IMR-90 (cell line): ENCODE results near the gene CIT. TPM values are rescaled to one million over a fixed set of nuclear protein-coding genes. Genes with fewer than 3 reads are reported as not detected.
"Not testable (repeated sequence)": the region's sequence is repeated elsewhere in the genome, so short reads cannot be mapped to it uniquely, and the experiment has no call there.

Experiments used
- ATAC-seq: fragments of 200-7000 bp; cut with Tn5 transposase; 2 replicates; pipeline ENCODE4 v1.9.1; 2020; ENCODE audit warnings: low read depth, mild to moderate bottlenecking, moderate library complexity
- BruUV-seq: library from RNA; stranded (reverse); fragments of 400-500 nt; replicated peaks from 2 replicates; lab custom pipeline; 2021; lab: Mats Ljungman, UMichigan
- CTCF ChIA-PET: fragments of 300-600 bp; formaldehyde crosslinking; extraction: SDS; loops from one replicate; lab custom pipeline; 2021; ENCODE audit warnings: antibody characterized with exemption; lab: Yijun Ruan, JAX
- POLR2A ChIA-PET: fragments of 300-600 bp; sonication (Branson Sonifier 250); formaldehyde crosslinking; loops from one replicate; lab custom pipeline; 2022; ENCODE audit warnings: antibody characterized with exemption; ENCODE audit not compliant: unreplicated experiment; lab: Charles Lee
- DNase-seq: peaks from one replicate; pipeline ENCODE4 v3.0.0; 2013
- H2AFZ ChIP-seq: replicated peaks from 2 replicates; pipeline ENCODE3; 2013; ENCODE audit warnings: low read length, mild to moderate bottlenecking; ENCODE audit not compliant: poor library complexity
- H2AK5ac ChIP-seq: 2 replicates; pipeline ENCODE4 v1.6.1; 2013; ENCODE audit warnings: low read depth, low read length, inconsistent platforms
- H2AK9ac ChIP-seq: replicated peaks from 2 replicates; pipeline ENCODE3; 2013; ENCODE audit warnings: mild to moderate bottlenecking, low read depth, low read length, moderate library complexity; ENCODE audit not compliant: poor library complexity
- H2BK120ac ChIP-seq: 2 replicates; pipeline ENCODE4 v1.6.1; 2013; ENCODE audit warnings: low read depth, low read length, inconsistent platforms
- H2BK15ac ChIP-seq: 3 replicates; pipeline ENCODE4 v1.6.1; 2013; ENCODE audit warnings: low read depth, low read length, inconsistent platforms
- H2BK20ac ChIP-seq: 2 replicates; pipeline ENCODE4 v1.6.1; 2013; ENCODE audit warnings: low read depth, mild to moderate bottlenecking, inconsistent platforms, low read length, moderate library complexity
- H2BK5ac ChIP-seq: 2 replicates; pipeline ENCODE4 v1.6.1; 2013; ENCODE audit warnings: mild to moderate bottlenecking, low read depth, low read length, inconsistent platforms; ENCODE audit not compliant: poor library complexity, severe bottlenecking
- H3K14ac ChIP-seq: replicated peaks from 2 replicates; pipeline ENCODE4 v1.6.1; 2013; ENCODE audit warnings: low read depth, low read length, inconsistent platforms
- H3K18ac ChIP-seq: 2 replicates; pipeline ENCODE4 v1.6.1; 2013; ENCODE audit warnings: low read depth, low read length, control low read depth
- H3K23ac ChIP-seq: 2 replicates; pipeline ENCODE4 v1.6.1; 2013; ENCODE audit warnings: low read depth, low read length, inconsistent platforms
- H3K27ac ChIP-seq: 2 replicates; pipeline ENCODE4 v1.5.1; 2013; ENCODE audit warnings: mild to moderate bottlenecking, control low read depth, low read length; ENCODE audit not compliant: insufficient read depth
- H3K27me3 ChIP-seq: 2 replicates; pipeline ENCODE4 v1.6.1; 2013; ENCODE audit warnings: low read length; ENCODE audit not compliant: control insufficient read depth, insufficient read depth
- H3K36me3 ChIP-seq: 2 replicates; pipeline ENCODE4 v1.6.1; 2013; ENCODE audit warnings: low read length, mixed read lengths; ENCODE audit not compliant: control insufficient read depth, insufficient read depth
- H3K4ac ChIP-seq: 2 replicates; pipeline ENCODE4 v1.6.1; 2013; ENCODE audit warnings: low read depth, low read length, inconsistent platforms
- H3K4me1 ChIP-seq: 2 replicates; pipeline ENCODE4 v1.6.1; 2013; ENCODE audit warnings: low read length, mixed read lengths; ENCODE audit not compliant: control insufficient read depth, insufficient read depth
- H3K4me2 ChIP-seq: 2 replicates; pipeline ENCODE4 v1.6.1; 2013; ENCODE audit warnings: low read depth, mild to moderate bottlenecking, control low read depth, low read length, moderate library complexity
- H3K4me3 ChIP-seq: 2 replicates; pipeline ENCODE4 v1.5.1; 2013; ENCODE audit warnings: low read depth, mild to moderate bottlenecking, control low read depth, low read length, moderate library complexity; ENCODE audit not compliant: insufficient read depth
- H3K56ac ChIP-seq: 2 replicates; pipeline ENCODE4 v1.6.1; 2013; ENCODE audit warnings: low read length, inconsistent platforms; ENCODE audit not compliant: insufficient read depth; ENCODE audit errors: extremely low read depth
- H3K79me1 ChIP-seq, 2 experiments: 2 replicates each; pipeline ENCODE4 v1.6.1; 2013; ENCODE audit warnings: low read length in 2 of 2, inconsistent platforms in 1 of 2, low read depth in 1 of 2
- H3K9ac ChIP-seq: 2 replicates; pipeline ENCODE4 v1.6.1; 2013; ENCODE audit warnings: low read depth, low read length, control low read depth
- H3K9me1 ChIP-seq: 2 replicates; pipeline ENCODE4 v1.6.1; 2013; ENCODE audit warnings: low read length, inconsistent platforms; ENCODE audit not compliant: insufficient read depth
- H3K9me3 ChIP-seq: 2 replicates; pipeline ENCODE4 v1.6.1; 2013; ENCODE audit warnings: low read length; ENCODE audit not compliant: control insufficient read depth, insufficient read depth
- H4K20me1 ChIP-seq: 2 replicates; pipeline ENCODE4 v1.6.1; 2013; ENCODE audit warnings: low read length, inconsistent platforms; ENCODE audit not compliant: insufficient read depth
- H4K5ac ChIP-seq: 2 replicates; pipeline ENCODE4 v1.6.1; 2013; ENCODE audit warnings: mild to moderate bottlenecking, low read depth, low read length, control low read depth
- H4K8ac ChIP-seq, 2 experiments: 2 replicates each; pipeline ENCODE4 v1.6.1; 2013; ENCODE audit warnings: low read depth in 2 of 2, low read length in 2 of 2, control low read depth in 1 of 2, inconsistent platforms in 1 of 2
- H4K91ac ChIP-seq: 2 replicates; pipeline ENCODE4 v1.6.1; 2013; ENCODE audit warnings: low read depth, low read length, inconsistent platforms; ENCODE audit not compliant: insufficient read depth
- WGBS, 2 experiments: methylation state at CpG; one replicate each; pipeline versions ENCODE4 v1.1.5 to v1.1.7; 2013; ENCODE audit warnings: missing lambda C conversion rate in 2 of 2; ENCODE audit not compliant: insufficient read length in 1 of 2; ENCODE audit errors: extremely low coverage in 2 of 2; 5-methylcytosine and 5-hydroxymethylcytosine counted together
- dilution Hi-C: fragments of 300-500 bp; cut with HindIII; formaldehyde crosslinking; loops from one replicate; pipeline ENCODE4 v1.14.3; 2018; ENCODE audit warnings: low sequenced_read_pairs; ENCODE audit not compliant: unreplicated experiment
- in situ Hi-C: fragments of 300-500 bp; cut with MboI; formaldehyde crosslinking; loops from 3 replicates; pipeline ENCODE4 v1.14.3; 2019; ENCODE audit warnings: low sequenced_read_pairs, inconsistent platforms, mixed read lengths
- intact Hi-C: fragments of 100-400 bp; cut with micrococcal nuclease; formaldehyde crosslinking; loops from 2 replicates; pipeline ENCODE4 v1.10.0; 2022
- polyA plus RNA-seq, 3 experiments: library from polyadenylated mRNA; depleted of rRNA; stranded (reverse); fragments of >200 nt; gene quantifications; 2 replicates each; pipeline ENCODE4 v1.2.3, GENCODE V29; 2012; ENCODE audit warnings: low replicate concordance in 1 of 3
- total RNA-seq: library from RNA; depleted of rRNA; stranded (reverse); fragments of >200 nt; gene quantifications from 2 replicates; pipeline ENCODE4 v1.2.3, GENCODE V29; 2012

The CIT gene
- total and polyA plus RNA-seq, 2 of the 4 experiments (the other 2 are of a cell fraction): 13.1 to 21.0 TPM

- H2BK15ac ChIP-seq, ATAC-seq, H2AFZ ChIP-seq, H3K9me3 ChIP-seq, H4K5ac ChIP-seq, dilution Hi-C loops, H3K4me2 ChIP-seq, H3K27ac ChIP-seq, H2BK5ac ChIP-seq, H3K18ac ChIP-seq, H3K27me3 ChIP-seq, H4K91ac ChIP-seq, H2BK120ac ChIP-seq, H2AK5ac ChIP-seq, H3K9me1 ChIP-seq, H3K36me3 ChIP-seq, H3K4me3 ChIP-seq, H2AK9ac ChIP-seq, H2BK20ac ChIP-seq, H4K20me1 ChIP-seq, DNase-seq, intact Hi-C loops, H4K8ac ChIP-seq, BruUV-seq, H3K23ac ChIP-seq, H3K4me1 ChIP-seq, H3K79me1 ChIP-seq, in situ Hi-C loops, H3K9ac ChIP-seq, H3K4ac ChIP-seq, POLR2A ChIA-PET, H3K14ac ChIP-seq, H3K56ac ChIP-seq: not testable (repeated sequence)
- CTCF ChIA-PET: interaction anchor here (2.3 kb wide), 1 partner anchor 11 kb away, joined by 7 read pairs; no protein-coding TSS in a partner anchor
- WGBS, 2 experiments: no CpG with 5 or more reads among the region's 1 CpG
Observed at GRCh38 chr12:119706427-119706826, 170.7 kb downstream of the CIT start.
